GM19193 (cell line): ENCODE measurements around the gene PRKCQ.

Experiments
- POLR2A ChIP-seq: IDR thresholded peaks from 4 replicates; pipeline ENCODE4 v1.6.1; 2011; ENCODE audit not compliant: insufficient read depth, insufficient read length; ENCODE audit errors: extremely low read depth

The PRKCQ gene

DNA sequence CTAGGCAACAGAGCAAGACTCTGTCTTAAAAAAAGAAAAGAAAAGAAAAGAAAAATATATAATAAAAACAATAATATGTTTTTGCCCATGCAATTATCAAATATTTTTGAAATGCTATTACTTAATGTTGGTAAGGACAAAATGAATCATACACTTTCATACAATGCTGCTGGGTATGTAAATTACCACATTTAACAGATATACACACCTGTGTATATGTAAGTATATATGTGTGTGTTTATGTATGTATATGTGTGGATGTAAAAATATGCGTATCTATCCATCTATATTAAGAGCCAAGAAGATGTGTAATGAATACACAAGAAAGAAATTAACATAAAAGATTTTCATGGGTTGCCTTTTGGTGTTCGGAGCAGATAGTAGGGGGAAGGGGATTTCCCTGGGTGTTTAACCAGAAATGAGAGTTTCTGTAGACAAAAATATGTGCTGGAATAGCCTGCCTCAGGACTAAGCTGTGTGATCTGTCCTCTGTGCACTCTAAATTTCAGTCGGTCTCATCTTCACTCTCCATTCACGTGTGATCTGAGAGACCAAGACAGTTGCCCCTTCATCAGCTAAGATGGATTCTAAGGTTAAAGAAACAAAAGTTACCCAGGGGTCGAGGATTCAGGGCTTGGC, 61.2 kb downstream of the PRKCQ start:
- no peak for TF ChIP-seq POLR2A

DNA sequence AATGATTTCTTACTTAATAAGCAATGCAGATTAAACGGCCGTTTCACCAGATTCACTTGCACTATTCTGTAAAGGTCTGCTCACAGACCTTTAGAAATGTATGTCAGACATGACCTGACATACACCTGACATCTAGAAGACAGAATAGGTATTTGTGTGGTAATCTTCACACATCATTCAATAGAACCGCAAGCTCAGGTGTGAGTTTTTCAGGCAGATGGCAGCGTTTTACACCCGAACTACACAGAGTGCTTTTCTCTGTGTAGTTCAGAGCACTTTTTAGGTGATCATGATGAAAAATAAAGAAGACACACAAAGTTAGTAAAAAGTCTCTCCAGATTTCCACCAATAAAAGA, 63.2 kb downstream of the PRKCQ start:
- TF ChIP-seq POLR2A: no peak

DNA sequence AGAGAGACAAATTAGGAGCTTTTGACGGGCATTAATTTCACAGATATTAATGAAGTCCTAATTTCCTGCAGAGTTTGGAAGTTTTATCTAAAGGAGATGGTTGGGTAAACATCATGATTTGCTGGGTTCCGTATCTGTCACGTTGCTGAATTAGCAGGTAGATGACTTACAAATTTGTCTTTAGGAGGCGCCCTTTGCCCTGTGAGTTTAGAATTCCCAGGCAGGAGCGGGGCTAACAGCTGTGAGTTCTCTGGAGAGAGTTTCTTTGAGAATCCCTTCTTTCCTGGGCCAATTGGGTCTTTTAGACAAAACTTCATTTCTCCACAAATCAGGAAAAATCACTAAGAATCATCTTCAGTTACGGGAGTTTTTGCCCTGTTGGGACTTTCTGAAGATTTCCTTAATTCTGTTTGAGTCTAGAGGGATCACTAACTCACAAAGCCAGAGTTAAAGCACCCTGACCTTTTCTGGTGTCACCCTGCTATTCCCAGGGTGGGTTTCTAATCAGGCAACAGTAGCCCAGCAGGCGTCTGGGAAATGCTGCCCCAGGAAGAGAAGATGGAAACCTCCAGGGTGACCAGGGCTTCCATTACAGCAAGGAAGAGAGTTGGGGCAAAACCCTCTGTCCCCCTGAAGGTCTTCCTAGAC, 63.7 kb downstream of the PRKCQ start:
- TF ChIP-seq POLR2A: no peak

DNA sequence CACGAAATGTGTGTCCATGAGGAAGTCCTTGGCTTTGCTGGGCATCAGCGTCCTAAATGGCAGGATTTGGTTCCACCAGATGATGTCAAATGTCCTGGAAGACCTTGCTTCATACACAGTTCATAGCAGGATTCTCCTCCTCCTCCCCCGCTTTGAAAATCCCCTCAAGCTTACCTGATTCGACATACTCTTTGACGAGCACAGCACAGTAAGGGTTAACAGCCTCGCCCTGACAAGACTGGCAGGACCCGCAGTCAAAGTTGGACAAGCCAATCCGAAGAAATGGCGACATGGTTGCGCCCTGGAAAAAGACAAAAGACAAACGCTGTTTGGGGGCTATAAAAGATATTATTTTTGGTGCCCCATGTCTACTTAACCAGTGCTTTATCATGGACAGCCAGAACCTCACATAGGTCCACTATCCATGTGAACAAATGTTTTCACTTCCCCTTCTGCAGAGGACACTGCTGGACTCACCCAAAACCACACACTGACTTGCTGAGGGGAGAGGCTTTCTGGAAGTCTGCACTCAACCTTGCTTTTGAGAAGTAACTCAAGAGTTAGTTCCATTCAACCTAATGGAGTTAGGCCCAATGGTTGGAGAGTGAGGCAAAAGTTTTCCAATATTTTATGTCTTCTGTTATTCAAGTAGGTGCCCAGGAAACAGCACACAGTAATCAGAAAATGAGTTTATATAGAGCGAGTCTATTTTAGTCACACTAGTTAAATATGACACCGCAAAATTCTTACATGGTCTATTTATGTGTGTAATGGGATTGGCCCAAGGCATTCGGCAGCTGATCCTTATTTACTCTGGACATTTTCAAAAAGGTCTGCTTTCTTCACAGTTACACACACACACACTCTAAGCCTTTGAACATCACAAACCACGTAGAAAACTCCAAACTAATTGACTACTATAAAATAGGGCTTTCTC, 65.0 kb downstream of the PRKCQ start:
- no peak for TF ChIP-seq POLR2A

DNA sequence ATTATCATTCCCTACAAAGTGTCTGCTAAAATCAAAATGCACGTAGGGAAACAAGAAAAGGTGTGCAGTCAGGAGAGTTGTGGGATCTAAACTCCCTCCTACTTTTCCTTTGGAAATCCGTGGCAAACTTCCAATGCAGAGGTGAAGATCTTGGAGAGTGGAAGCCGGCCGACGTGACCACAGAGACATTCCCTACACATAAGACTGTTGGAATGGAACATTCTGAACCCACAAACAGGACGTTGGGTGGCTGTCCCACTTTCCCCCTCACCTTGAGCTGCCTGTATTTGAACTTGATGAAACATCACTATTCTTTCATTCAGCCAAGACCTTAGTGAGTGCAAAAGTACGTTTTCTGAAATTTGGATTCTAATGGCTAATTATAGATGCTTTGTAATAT, 65.9 kb downstream of the PRKCQ start:
- TF ChIP-seq POLR2A: no peak

DNA sequence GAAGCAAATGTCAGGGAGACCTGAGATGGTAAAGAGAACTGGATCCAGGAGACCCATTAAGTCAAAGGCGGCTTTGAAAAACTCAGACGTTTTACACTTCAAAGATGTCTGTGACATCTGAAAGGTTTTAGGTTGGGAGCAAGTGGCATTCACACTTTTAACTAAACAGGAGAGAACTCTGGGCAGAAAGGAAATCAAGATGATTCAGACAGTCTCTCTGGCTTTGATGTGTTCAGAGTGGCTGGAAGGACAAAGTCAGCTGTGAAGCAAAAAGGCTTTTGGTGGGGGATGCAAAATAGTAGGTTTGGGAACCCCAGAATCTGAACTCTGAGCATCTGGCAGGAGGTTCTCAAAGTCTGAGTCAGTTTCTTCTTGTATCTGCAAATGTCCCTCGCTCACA, 66.6 kb downstream of the PRKCQ start:
- no peak for TF ChIP-seq POLR2A

GRCh38 chr10:6512182-6512581, 67.9 kb downstream of the PRKCQ start:
- no peak for TF ChIP-seq POLR2A

DNA sequence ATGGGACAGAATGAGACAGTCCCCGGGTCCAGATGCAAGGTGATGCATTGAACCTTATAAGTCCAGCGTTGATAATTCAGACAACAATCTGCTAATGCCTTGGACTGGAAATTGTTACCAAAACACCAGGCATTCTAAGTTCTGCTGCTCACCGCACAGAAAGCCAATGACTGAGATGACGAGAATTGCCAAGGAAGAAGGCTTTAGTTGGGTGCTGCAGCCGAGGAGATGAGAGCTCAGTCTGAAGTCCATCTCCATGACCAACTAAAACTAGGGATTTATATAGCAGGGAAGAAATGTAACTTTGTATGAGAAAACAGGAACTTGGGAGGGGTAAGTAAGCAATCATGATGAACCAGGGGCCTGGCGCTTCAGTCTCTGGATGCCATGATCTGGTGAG, 68.7 kb downstream of the PRKCQ start:
- no peak for TF ChIP-seq POLR2A

- no peak for TF ChIP-seq POLR2A
These were observed 72.8 kb downstream of the PRKCQ start for GRCh38 chr10:6507311-6507710.

DNA sequence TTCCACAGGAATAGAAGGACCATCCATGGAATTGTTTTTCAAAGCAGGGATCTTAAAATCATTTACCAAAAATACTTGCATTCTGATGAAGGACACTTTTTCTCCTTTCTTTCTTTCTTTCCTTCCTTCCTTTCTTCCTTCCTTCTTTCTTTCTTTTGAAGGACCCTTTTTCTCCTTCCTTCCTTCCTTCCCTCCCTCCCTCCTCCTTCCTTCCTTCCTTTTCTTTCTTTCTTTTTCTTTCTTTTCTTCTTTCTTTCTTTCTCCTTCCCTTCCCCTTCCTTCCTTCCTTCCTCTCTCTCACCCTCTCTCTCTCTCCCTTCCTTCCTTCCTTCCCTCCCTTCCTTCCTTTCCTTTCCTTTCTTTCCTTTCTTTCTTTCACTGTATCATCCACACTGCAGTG, 74.8 kb downstream of the PRKCQ start:
- TF ChIP-seq POLR2A: no peak

DNA sequence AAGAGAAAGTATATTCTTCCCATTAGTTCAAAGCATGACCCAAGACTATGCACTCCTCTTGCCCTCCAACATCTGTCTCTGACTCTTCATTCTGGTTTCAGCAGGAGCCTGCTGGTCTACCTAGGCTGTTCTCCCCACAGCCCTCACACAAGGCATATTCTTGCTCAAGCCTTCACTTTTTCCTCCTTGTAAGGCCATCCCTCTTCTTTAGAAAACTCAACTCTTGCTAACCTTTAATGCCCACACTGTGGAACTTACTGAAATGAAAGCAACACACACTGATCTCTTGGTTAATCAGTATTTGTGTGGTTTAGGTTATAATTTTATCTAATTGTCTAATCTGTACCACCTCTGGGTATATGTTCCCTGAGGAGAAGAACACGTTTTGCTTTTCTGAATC, 75.8 kb downstream of the PRKCQ start:
- no peak for TF ChIP-seq POLR2A

DNA sequence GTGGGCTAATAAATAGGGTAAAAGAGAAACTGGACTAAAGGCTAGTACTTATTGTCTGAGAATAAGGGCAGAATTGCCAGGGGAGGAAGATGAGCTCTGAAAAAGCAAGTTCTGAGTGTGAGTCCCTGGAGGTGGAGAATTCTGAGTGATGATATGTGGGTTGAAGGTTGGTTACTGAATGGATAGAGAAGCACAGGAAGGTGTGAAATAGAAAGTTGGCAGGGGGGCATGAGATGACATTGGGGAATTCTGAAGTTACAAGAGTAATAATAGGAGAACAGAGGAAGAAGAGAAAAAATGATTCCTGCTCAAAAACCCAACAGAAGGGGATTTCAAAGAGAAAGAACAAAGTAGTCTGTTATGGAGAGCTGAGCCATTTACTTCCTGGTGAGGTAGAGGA, 76.9 kb downstream of the PRKCQ start:
- no peak for TF ChIP-seq POLR2A

DNA sequence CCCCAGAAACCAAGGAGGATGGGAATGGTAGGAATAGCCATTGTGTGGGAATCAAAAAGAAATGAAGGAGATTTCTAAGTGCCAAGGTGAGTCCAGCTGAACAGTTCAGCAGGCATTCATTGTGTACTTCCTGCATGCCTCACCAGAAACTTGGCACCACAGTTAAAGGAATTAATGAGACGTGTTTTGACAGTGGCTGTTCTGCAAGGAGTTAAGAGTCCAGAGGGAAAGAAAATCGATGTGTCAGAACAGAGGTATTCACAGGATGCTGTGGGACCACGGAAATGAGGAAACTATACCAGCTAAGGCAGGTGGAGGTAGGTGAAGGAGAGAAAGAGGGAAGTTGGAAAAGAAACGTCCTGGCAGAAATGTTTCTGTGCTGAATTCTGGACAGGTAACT, 78.1 kb downstream of the PRKCQ start:
- TF ChIP-seq POLR2A: no peak

GRCh38 chr10:6499974-6500373, 80.1 kb downstream of the PRKCQ start:
- TF ChIP-seq POLR2A: no peak

DNA sequence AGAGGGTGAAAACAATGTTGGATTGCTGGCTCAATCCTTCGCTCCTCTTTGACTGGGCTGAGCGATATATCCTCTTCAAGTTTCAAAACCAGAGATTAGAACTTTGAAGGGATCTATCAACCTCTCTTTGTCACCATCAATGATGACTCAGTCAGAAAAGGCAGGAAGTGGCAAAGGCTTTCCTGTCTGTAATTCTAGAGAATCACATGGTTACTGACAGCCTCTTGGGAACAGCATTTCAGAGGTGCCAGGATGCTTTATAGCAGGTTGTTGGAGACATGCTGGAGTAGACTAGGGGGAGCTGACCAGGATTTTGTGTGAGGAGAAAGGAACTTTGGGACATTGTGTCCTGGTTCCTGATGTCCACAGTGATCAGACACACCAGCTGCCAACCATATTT, 81.3 kb downstream of the PRKCQ start:
- no peak for TF ChIP-seq POLR2A

DNA sequence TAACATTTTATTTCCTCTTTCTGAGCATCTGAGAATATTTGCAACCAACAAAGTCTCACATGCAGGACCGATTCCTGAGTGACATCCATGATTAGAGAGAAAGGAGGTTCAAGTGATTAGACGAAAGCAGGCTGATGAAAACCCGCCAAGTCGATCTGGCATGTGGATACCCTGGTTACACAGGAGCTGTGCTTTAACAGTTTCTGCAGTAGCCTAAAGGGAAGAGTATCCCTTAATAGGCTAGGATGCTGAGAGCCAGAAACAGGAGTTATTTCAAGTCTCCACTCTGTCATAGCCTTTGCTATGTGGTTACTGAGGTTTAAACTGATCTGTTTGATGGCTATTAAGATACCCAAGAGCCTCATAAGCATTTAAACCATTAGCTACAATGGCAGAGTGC, 82.5 kb downstream of the PRKCQ start:
- TF ChIP-seq POLR2A: no peak
